Effector CD4-positive, alpha-beta T cell (primary cell): ENCODE measurements around the gene CAV2.

Experiments
- DNase-seq: peaks from one replicate; pipeline ENCODE4 v3.0.0-alpha.2; 2020

CAV2 gene

DNA sequence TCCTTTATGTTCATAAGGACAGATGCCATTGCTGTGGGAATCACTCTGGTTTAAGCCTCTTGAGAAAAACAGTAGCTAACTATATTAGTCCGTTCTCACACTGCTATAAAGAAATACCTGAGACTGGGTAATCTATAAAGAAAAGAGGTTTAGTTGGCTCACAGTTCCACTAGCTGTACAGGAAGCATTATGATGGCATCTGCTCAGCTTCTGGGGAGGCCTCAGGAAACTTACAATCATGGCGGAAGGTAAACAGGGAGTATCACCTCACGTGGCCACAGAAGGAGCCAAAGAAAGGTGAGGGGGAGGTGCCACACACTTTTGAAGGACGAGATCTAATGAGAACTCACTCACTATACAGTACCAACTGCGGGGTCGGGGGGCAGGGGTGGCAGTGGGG is 2.9 kb upstream of the CAV2 start:
- no peak for DNase-seq

GRCh38 chr7:116497708-116498107 is 1.8 kb upstream of the CAV2 start:
- DNase-seq, result no peak

GRCh38 chr7:116500078-116500853 is 728 bp downstream of the CAV2 start:
- no peak for DNase-seq

DNA sequence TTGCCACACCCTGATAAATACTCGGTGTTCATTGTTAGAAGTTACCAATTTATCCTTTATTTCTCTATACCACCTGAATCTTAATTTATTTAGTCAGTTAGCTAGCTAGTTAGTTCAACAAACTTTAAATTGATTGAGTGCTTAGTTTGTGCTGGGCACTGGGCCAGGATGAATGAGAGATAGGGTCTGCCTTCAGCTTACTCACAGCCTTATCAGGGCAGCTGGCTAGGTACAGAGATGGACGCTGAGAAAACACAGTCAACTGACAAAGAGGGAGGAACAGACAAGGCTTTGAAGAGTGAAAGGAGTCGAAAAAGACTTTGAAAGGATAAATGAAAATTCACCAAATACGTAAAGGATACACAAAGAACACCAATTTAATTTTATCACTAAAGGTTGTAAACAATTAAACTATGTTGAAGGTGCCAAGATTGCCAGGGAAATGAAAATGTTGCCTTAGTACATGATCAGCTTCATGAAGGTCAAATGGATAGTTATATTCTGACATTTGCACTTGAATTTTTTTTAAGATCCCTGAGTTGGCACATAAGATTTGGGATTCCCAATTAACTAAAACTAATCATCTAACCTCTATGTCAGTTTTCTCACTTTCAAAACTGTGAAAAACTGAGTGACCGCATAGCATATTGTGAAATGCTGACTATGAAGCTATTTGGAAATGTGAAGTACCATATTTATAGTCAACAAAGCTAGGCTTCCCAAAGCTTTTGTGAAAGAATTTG is 2.1 kb downstream of the CAV2 start:
- DNase-seq, result no peak

GRCh38 chr7:116502201-116503096 is 2.9 kb downstream of the CAV2 start:
- no peak for DNase-seq

DNA sequence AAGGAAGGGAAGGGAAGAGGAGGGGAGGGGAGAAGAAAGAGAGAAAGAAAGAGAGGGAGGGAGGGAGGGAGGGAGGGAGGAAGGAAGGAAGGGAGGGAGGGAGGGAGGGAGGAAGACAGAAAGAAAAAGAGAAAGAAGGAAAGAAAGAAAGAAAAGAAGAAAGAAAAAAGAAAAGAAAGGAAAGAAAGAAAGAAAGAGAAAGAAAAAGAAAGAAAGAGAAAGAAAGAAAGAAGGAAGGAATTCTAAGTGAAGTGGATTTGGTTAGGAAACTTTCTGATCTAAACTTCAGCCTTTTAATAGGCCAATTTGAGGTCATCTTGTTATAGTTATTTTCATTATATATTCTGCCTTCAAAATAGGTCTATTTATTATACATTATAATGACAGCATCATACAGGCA is 4.3 kb downstream of the CAV2 start:
- no peak for DNase-seq

DNA sequence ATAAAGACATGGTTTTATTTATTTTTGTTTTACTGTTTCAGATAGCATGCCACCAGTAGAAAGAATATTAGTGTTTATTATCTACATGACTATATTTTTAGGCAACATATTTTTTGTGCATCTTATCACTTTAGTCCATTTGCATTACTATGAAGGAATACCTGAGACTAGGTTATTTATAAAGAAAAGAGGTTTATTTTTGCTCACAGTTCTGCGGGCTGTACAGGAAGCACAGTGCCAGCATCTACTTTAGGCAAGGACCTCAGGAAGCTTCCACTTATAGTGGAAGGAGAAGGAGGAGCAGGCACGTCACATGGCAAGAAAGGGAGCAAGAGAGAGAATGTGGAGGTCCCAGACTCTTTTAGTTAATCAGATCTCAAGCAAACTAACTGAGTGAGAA is 5.7 kb downstream of the CAV2 start:
- DNase-seq, result no peak

GRCh38 chr7:116505823-116506222 is 6.3 kb downstream of the CAV2 start:
- no peak for DNase-seq

DNA sequence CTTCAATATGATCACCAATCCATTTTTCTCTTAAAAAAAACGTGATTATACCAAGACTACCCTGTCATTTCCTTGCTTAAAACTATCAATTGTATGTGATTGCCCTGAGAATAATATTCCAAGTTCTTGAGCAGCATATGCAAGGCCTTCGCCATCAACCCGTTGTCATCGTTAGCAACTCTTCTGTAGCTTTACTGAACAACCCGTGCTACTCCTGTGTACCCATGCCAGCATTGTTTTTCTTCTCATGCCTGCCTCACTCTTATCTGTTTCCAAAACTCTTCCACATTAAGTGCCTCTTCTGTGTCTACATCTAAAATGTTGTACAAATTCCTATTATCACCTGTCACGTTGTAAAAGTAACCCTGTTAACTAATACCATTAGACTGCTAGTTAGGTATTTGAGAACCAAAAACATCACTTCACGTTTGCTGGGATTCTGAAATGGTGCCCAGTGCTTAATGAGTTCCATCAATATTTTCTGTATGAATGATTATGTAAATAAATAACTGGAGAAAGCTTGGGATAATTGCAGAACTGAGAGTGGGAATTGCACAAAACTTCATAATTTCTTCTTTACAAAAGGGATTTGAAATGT is 10.5 kb downstream of the CAV2 start:
- DNase-seq, result no peak

DNA sequence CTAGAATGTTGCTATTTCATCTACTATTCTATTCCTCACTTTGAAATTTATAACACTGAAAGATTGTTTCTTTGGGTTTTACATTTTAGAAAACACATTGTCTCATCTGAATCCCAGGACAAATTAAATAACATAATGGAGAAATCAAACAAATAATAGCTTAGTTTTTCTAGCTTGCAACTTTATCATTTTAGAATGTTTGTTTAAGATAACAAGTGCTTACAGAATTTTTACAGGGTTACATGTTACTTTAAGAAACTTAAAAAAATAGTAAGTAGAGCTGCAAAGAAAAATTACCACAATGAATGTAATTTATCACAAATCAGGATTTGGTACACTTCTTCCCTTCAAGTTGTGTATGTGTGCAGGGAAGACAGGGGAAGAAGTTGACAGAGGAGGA is 11.3 kb downstream of the CAV2 start:
- no peak for DNase-seq

DNA sequence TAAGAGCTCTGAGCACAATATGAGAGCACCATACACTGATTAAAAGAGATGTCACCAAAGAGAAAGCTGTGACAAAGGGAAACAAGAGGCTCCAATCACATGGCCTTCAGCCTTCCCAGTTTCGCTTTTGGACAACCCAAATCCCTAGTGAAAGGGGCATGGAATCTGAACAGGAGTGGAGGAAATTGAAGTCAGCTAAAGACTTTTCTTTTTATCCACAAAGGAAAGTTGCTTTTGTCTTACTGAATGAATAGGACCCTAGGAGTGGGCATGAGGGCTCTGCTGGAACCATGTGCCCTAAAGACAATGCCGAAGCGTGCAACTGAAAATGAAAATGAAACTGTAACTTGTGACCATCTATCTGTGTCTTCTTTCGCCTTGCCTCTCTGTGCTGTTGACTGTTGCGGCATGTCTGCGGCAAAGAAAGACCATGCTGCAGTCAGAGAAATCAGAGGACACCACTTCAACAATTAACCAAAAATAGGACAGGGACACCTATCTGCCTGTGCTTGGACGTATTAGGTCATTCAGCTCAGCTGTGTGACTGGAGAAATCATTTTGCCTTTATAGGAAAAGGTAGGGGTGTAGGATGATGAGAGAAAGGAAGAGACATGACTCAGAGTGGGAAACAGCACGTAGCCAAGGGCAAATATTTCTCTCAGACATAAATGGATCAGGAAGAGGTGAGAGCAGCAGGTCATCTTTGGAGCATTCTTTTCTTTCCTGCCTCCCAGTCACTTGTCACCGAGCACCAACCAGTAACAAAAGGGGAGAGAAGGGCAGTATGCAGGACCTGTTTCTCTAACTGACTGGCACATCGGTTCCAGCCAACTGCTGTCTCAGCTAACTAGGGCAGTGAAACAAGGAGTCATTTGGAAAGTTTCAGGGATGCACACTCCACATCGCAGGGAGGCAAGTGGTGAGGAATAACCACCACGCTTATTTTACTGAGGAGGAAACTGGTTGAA is 12.3 kb downstream of the CAV2 start:
- DNase-seq, result no peak

- no peak for DNase-seq
Measured at GRCh38 chr7:116512520-116513188, 13.1 kb downstream of the CAV2 start.

DNA sequence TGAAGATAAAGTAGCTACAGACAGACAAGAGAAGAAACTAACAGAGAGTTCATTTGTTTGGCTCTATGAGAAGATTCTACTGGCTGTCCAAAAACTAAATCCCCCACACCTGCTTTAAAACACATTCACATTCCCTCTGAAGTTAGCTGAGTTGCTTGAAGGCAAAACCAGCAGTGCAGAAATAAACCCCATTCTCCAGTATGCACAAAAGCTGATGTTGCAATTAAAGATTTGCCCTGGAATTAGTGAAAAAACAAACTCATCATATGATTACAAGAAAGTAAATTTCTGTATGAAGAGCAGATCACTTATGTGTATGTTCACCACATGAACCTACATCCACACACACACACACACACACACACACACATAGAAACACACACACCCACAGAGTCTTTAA is 16.0 kb downstream of the CAV2 start:
- no peak for DNase-seq

DNA sequence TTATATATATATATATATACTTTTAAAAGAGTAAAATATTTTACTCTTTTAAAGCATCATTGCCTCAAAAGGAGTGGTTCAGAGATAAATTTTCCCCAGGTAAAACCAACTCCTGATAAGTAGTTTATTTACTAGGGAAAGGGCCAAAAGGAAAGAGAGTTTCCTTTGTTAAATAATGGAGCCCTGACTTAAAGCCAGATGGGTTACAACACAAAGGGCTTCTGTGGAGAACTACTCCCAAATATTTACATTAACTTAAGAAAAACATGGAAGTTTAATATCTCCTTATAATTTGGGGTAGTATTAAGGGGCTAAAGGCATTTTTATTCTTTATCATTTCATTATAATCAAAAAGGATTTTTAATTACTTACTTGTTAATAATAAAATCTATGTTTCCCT is 16.8 kb downstream of the CAV2 start:
- DNase-seq, result no peak

DNA sequence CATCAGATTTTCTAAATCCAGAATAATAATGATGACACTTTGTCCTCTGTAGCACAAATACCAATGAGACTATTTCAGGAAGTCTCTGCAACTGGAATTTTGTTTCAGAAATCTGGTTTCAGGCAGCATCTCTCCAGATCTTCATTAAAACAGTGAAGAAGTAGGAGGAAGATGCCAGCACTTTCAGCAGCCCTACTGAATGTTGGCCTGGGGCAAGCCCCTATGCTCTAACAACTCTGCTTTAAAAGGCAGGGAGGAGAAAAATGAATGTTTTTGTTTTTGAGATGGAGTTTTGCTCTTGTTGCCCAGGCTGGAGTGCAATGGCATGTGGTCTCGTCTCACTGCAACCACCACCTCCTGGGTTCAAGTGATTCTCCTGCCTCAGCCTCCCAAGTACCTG is 18.1 kb downstream of the CAV2 start:
- no peak for DNase-seq

GRCh38 chr7:116518961-116519360 is 19.4 kb downstream of the CAV2 start:
- no peak for DNase-seq

- no peak for DNase-seq
Measured at GRCh38 chr7:116521046-116521664, 21.6 kb downstream of the CAV2 start.

- no peak for DNase-seq
Measured at GRCh38 chr7:116522247-116522646, 22.7 kb downstream of the CAV2 start.

GRCh38 chr7:116524221-116524608 is 24.7 kb downstream of the CAV2 start:
- no peak for DNase-seq

- DNase-seq, result peak; percentile 3
Measured at GRCh38 chr7:116524609-116525297, 25.2 kb downstream of the CAV2 start, which contains the start of gene CAV1. CAV1 (plus strand) TSS chr7:116525036; CDS start chr7:116525063, 27 bp downstream.
